ENCODE results near the gene WNT11.

Gene WNT11

GRCh38 chr11:76218449-76219178, 12.3 kb upstream of the WNT11 start:
- DNase-seq (ENCODE audit: low spot score): no peak

- DNase-seq (ENCODE audit: low spot score): no peak
These were observed 11.4 kb upstream of the WNT11 start for GRCh38 chr11:76217653-76218160.

GRCh38 chr11:76216536-76217325, 10.4 kb upstream of the WNT11 start:
- no peak for DNase-seq (ENCODE audit: low spot score)

GRCh38 chr11:76215941-76216340, 9.6 kb upstream of the WNT11 start:
- no peak for DNase-seq (ENCODE audit: low spot score)

GRCh38 chr11:76214968-76215548, 8.8 kb upstream of the WNT11 start:
- DNase-seq (ENCODE audit: low spot score): no peak

- DNase-seq (ENCODE audit: low spot score): no peak
These were observed 7.9 kb upstream of the WNT11 start for GRCh38 chr11:76214186-76214585.

GRCh38 chr11:76212086-76213035, 6.1 kb upstream of the WNT11 start:
- no peak for DNase-seq (ENCODE audit: low spot score)

- DNase-seq (ENCODE audit: low spot score): no peak
These were observed 4.9 kb upstream of the WNT11 start for GRCh38 chr11:76210931-76211851.

GRCh38 chr11:76209973-76210930, 4.0 kb upstream of the WNT11 start:
- no peak for DNase-seq (ENCODE audit: low spot score)

GRCh38 chr11:76209375-76209972, 3.2 kb upstream of the WNT11 start:
- no peak for DNase-seq (ENCODE audit: low spot score)

- peak; percentile 61 for DNase-seq (ENCODE audit: low spot score)
These were observed 2.4 kb upstream of the WNT11 start for GRCh38 chr11:76208438-76209374.

GRCh38 chr11:76207642-76208401, 1.5 kb upstream of the WNT11 start:
- DNase-seq (ENCODE audit: low spot score): peak; percentile 76

- no peak for DNase-seq (ENCODE audit: low spot score)
These were observed 300 bp downstream of the WNT11 start for GRCh38 chr11:76206077-76206326.

GRCh38 chr11:76205252-76206076, 838 bp downstream of the WNT11 start:
- DNase-seq (ENCODE audit: low spot score): no peak

GRCh38 chr11:76203937-76204336, 2.4 kb downstream of the WNT11 start:
- no peak for DNase-seq (ENCODE audit: low spot score)

GRCh38 chr11:76203131-76203925, 3.0 kb downstream of the WNT11 start:
- DNase-seq (ENCODE audit: low spot score): no peak

Data from kidney capillary endothelial cell (primary cell).